Esophagus mucosa (tissue), 1 donor: ENCODE measurements around the gene LILRB2. TPM values are rescaled to one million over a fixed set of nuclear protein-coding genes. Genes with fewer than 3 reads are reported as not detected.
A peak's percentile ranks its signal among the peaks of the same experiment; 100 is the strongest.
"Not testable (repeated sequence)": the region's sequence is repeated elsewhere in the genome, so short reads cannot be mapped to it uniquely, and the experiment has no call there.

Experiments used
- ATAC-seq: fragments of 200-7000 bp; cut with Tn5 transposase; one replicate; pipeline ENCODE4 v1.9.1; 2020
- total RNA-seq: library from RNA; stranded (reverse); gene quantifications from one replicate; pipeline ENCODE4 v1.2.4, GENCODE V29; 2023
- donor health status: DM: yes; HTN: yes; CAD: no.

Gene LILRB2
- total RNA-seq, 1 donor from 2014 or later, result 0.84 TPM

DNA sequence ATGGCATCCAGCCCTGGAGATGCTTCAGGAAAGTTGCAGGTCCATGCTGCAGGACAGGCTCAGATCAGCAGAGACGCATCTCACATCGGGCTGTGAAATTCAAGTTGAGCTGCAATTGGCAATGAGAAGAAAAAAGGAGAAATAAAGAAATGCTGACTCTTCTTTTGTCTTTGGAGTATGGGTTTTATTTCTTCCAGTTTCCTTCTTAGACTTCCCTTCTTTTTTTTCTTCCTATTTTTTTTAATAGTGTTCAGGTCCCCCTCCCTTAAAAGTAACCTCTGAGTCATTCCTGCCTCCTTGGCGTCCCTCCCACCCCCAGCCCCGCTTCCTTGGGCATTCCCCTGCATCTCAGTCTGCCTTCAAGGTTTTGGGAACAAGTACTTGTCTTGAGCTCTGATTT, 9.3 kb downstream of the LILRB2 start:
- ATAC-seq, result not testable (repeated sequence)

DNA sequence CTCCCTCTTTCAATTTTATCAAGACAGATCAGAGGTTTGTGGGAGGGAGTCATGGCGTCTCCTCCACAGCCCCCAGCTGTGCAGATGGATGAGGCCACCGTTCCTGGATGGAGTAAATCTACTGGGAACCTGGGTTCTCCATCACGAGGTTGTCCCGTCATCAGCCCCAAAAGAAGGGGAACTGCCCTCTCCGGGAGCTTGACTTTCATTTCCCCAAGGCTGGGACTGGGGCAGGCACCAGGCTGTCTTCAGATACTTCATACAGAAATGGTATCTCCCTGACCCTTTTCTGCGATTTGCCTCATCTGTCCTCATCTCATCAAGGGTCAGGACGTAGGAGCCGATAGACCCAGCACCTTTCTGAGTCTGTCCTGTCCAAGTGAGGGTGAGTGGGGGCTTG, 9.8 kb downstream of the LILRB2 start:
- no peak for ATAC-seq

DNA sequence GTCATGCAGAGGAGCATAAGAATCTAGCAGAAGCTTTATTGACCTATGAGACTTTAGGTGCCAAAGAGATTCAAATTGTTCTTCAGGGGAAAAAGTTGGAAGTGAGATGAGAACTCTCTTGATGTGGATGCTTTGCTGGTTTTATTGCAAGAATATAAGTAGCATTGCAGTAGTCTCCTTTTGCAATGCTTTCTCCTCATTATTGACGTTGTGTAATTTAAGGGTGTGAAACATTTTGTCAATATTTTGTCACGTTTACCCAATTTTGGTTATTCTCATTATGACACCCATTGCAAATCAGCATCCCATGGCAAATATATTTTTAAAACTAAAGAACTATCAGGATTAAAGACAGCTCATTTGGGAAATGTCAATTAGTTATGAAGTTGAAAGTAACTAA, 12.0 kb downstream of the LILRB2 start:
- no peak for ATAC-seq

DNA sequence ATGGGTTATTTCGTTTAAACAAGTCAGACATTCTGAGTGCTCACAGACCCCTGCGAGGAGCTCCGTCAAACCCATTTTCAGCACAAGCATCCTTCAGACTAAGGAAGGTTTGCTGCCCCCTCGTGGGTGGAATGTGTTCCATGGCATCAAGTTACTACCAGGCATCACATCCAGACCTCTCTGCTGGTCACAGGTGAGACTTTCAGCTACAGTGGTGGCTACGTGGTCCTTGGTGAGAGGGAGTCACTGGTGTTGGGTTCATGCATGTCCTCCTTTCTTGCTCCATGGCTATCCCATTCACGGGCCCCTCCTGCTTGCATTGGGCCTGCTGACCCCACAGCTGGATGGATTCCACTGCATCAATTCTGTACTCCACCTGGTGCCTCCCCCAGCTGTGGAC, 14.8 kb downstream of the LILRB2 start:
- ATAC-seq, result peak; percentile 49

DNA sequence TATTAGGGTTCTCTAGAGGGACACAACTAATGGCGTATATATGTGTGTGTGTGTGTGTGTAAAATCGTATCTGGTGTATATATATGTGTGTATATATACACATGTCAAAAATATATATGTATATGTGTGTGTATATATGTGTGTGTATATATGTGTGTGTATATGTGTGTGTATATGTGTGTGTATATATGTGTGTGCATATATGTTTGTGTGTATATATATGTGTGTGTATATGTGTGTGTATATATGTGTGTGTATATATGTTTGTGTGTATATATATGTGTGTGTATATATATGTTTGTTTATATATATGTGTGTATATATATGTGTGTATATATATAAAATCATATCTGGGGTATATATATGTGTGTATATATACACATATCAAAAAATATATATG, 18.4 kb downstream of the LILRB2 start:
- no peak for ATAC-seq

DNA sequence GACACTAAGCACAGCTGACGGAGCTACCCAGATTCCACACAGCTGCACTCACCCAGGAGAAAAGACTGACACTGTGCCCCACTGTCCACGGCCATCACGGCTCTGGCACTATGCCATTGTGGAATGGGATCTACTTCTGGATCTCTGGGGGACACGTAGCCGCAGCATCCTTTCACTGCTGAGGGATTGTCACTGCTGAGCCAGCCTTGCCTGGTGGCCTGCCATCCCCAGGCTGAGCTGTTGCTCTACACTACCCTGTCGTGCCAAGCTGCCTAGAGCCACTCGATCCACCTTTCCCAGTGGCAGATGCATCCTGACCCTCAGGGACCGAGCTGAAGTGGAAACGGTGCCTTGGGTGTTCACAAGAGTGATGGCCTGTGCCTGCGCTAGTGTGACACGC, 18.8 kb downstream of the LILRB2 start:
- no peak for ATAC-seq

DNA sequence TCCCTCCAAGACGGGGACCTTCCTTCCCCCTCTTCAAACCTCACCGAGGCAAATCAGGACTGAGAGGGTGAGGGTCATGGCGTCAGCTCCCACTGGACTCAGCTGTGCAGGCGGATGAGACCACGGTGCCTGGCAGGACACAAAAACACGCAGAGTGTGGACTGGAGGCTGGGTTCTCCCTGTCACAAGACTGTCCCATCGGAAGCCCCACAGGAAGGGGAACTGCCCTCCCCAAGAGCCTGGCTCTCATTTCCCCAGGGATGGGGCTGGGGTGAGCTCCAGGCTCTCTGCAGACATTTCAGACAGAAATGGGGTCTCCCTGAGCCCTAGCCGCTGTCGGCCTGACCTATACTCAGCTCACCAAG, 23.8 kb downstream of the LILRB2 start, which contains the start of gene LILRB5:
Gene LILRB5 (minus strand): TSS at position 158 of the 365 bp plus-strand sequence. CDS start 80 bp downstream, at position 78.
- no peak for ATAC-seq

DNA sequence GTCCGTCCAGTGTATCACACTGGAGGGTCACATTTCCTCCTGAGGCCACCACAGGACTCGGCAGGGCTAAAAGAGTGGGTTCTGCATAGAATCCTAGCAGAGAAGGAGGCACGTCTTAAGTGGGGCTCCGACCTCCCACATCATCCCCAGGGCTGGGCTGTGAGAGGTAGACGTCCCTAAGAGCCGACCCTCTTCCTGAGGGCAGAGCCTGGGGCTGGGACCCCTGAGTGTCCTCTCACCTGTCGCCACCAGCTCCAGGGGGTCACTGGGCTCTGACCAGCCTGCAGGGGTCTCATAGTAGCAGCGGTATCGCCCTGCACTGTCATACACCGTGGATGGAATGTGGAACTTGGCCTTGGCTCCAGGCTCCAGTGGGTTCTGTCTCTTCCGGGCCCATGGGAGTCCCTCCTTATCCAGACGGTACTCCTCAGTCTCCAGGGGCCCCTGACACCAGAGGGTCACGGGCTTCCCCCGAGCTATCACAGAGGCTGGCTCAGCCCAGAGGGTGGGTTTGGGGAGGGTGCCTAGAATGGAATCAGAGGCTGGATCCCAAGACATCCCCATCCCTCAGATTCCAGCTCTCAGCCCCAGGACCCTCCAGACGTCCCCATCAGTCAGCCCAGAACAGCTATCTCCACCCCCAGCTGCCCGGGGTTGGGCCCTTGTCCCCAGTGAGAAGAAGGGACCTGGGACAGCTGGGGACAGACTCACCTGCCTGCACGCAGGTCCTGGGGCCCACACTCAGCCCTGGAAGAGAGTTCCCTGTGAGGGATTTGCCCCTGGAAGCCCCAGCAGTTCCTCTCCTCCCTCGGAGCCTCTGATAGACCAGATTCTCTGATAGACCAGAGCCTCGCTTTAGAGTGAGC, 24.4 kb downstream of the LILRB2 start:
- ATAC-seq, result no peak

DNA sequence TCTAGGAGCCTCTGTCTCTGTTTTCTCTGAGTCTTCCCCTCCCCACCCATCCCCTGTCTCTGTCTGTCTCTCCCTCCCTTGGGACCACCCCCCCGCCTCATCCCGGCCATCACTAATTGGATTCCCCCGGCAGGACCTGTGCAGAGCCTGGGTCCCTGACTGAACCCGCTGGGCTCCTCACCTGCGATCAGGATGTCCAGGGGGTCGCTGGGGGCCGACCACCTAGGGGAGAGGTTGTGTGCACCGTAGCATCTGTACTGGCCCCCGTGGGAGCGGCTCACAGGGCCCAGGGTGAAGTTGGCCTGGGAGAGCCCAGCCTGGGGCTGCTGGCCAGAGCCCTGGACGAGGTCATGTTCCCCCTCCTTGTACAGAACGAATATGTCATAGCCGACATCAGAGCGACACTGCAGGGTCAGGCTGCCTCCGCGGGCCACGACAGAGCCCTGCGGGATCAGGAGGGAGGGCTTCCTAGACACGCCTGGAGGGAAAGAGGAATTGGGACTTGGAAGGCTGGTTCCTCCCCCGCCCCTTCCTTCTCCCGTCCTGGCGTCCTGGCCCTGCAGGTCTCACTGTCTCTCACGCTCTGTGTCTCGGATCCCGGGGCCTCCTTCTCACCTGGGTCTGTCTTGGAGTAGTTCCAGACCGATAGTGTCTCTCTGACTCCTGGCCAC, 25.7 kb downstream of the LILRB2 start:
- ATAC-seq, result no peak

DNA sequence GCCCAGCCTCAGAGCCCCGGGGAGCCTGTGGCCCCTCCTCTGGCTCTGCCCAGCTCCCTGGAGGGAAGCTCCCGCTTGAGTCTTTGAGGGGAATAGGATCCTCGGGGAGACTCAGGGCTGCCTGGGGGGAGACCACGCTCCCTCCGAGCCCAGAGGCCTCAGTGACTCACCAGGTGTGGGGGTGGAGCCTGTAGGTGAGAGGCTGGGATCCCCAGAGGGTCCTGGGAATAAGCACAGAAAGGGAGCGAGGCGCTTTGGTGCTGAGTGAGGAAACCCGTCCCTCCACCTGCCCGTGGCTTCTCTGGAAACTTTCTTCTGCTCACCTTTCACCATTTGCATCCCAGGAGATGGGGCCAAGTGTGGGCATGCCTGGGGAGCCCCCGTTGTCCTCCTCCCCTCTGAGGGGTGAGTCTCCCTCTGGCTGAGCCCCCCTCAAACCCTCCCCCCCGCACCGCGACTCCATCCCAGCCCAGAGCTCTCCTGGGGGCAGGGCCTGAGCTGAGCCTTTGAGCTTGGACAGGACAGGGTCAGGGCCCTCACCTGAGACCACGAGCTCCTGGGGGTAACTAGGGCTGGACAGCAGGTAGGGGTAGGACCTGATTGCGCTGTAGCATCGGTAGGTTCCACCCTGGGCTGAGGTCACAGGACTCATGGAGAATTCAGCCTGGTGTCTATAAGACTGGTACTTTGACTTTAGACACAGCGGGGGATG, 26.6 kb downstream of the LILRB2 start:
- peak; percentile 11 for ATAC-seq

DNA sequence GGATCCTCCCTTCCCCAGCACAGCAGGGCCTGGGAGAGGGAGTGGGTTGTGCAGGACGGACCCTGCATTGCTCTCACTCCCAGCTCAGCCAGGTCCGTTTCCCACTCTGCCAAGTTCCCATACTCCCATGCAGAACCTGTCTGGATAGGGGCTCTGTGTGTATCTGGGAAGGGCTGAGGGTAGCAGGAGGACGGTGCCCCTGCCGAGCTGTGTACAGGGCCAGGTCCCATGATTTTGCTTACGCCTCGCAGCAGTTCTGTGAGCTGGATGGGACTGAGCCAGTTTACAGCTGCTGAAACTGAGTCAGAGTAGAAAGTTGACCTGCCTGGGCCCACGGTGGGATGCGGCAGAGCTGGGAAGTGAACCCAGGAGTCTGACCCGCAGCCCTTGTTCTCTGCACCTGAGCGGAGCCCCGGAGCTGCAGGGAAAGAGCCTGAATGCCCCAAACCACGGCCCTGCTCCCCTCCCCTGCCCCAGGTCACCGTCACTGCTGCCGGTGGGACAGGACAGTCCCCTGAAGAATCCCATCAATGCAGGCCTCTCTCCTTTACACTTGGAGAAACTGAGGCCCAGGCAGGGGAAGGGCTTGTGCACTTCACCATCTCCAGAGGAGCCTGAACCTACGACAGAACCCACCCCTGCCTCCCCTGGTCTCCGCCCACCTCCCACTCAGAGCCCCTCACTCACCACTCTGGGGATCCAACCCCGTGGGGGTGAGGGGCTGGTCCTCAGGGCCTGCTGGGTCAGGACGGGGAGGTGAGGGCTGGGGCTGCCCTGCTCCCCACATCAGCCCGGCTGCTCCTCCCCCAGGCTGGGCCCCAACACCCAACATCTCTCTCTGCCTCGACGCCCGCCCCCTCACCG, 27.3 kb downstream of the LILRB2 start:
- no peak for ATAC-seq

DNA sequence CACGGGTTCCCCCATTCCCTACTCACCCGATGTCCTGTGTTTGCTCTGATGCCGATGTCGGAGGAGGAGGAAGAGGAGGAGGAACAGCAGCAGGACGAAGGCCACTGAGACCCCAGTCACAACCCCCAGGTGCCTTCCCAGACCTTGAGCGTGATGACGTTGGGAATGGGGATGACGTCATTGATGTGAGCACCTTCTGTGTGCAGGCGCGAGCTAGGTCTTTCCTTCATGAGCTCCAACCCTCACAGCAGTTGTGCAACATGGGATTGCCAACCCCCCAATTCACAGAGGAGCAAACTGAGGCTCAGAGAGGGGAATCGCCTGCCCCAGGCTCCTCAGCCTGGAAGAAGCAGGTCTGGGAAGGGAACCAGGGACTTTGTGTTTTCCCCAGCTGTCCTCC, 28.1 kb downstream of the LILRB2 start:
- no peak for ATAC-seq

DNA sequence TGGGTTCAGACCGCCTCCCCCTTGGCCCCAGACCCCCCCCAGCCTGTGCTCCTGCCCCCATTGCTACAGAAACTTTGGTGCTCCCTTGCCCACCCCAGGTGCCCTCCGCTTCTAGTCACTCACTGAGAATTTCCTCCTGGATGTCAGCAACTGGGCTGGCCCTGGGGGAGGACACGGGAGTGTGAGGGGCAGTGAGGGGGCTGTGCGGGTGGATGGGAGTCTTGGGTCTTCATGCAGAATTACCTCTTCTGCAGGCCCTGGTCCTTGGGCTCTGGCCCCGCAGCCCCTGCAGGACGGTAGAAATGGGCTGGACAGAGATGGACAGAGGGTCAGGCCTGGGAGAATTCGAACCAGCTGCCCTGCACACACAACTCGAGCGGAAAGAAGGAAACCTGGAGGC, 28.7 kb downstream of the LILRB2 start:
- no peak for ATAC-seq

DNA sequence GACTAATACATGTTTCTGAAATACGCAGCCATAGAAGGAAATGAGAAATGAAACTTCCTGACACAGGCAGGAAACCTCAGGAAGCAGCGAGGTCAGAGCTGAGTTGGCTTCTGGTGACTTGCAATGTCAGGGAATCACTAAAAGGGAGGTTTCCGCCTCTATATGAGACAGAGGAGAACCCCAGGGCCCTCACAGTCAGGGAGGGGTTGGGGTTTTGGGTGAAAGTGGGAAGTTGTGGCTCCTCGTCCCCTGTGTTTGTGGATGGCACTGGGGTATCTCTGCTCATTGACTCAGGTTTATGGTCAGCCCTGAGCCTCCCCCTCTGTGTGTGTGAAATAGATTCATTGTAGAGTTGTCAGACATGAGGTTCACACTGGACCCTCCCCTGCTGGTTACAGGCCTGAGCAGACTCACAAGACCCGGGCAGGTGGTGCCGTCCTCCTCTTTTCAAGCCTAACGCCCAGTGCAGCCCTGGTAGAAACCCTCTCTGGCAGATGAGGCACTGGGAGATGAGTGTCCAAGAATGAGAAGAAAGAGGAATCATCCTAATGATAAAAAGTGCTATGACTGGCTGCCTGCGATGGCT, 32.8 kb downstream of the LILRB2 start:
- ATAC-seq, result peak; percentile 11

DNA sequence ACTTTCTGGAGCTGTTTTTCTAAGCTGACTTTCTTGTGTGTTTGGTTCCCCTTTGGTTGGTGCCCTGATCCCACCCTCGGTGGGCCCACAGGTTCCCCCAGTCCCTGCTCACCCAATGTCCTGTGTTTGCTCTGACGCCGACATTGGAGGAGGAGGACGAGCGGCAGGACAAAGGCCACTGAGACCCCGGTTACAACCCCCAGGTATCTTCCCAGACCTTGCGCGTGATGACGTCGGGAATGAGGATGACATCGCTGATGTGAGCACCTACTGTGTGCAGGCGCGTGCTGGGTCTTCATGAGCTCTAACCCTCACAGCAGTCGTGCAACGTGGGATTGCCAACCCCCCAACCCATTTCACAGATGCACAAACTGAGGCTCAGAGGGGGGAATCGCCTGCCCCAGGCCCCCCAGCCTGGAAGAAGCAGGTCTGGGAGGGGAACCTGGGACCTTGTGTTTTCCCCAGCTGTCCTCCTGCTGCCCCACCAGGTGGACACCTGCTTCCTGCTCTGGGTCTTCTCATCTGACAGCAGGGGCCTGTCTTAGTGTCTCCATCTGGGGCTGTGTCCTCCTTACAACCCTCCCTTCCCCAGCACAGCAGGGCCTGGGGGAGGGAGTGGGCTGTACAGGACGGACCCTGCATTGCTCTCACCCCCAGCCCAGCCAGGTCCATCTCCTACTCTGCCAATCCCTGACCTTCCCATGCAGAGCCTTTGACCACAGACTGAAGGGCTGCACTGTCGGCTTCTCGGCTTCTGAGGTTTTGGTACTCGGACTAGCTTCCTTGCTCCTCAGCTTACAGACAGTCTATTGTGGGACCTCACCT, 33.6 kb downstream of the LILRB2 start:
- no peak for ATAC-seq

DNA sequence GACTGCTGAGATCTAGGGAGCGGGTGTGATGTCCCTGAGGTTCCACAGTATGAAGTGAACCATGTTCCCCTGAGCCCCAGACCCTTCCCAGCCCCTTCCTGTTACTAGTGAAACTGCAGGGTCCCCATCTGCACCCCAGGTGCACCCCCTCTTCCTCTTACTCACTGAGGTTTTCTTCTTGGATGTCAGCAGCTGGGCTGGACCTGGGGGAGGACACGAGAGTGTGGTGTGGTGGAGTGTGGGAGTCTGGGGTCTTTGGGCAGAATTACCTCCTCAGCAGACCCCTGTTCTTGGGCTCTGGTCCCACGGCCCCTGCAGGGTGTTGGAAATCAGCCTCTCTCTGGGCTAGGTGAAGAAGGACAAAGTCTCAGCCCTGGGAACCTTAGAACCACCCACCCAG, 35.0 kb downstream of the LILRB2 start:
- no peak for ATAC-seq

DNA sequence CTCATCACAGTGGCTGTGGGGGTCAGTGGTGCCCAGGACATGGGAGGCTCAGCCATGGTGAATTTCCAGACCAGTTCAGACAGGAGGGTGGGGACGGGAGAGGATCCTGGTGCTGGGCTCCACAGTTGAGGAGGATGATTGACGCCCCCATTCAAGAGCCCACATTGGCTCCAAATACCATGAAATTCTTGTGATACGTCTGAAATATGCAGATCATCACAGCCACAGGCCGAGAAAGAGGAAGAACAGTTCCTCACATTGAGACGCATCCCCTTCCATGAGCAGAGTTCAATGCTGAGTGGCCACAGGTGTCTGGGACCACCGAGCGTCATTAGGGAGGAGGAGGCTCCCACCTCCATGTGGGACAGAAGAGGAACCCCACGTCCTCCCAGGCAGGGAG, 37.1 kb downstream of the LILRB2 start:
- not testable (repeated sequence) for ATAC-seq

DNA sequence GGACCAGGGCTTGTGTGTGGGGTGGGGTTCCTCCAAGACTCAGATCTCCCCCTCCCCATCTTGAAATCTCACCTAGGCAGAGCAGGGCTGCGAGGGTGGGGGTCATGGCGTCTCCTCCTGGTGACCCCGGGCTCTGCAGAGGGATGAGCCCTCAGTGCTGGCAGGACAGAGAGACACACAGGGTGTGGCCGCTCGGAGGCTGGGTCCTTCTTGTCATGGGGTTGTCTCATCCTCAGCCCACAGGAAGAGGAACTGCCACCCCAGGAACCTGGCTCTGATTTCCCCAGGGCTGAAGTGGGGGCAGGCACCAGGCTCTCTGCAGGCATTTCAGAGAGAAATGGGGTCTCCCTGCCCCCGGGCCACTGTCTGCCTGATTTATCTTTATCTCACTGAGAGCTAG, 38.3 kb downstream of the LILRB2 start, which contains the start of gene LILRA6:
Gene LILRA6 (minus strand): TSS at position 145 of the 400 bp plus-strand sequence.
- ATAC-seq, result not testable (repeated sequence)

DNA sequence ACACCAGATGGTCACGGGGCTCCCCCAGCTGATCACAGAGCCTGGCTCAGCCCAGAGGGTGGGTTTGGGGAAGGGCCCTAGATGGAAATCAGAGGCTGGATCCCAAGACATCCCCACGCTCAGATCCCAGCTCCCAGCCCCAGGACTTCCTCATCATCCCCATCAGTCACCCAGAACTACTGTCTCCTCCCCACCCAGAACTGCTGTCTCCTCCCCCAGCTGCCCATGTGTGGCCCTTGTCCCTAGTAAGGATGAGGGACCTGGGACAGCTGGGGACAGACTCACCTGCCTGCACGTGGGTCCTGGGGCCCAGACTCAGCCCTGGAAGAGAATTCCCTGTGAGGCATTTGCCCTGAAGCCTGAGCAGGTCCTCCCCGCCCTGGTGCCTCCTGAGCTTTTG, 38.7 kb downstream of the LILRB2 start:
- not testable (repeated sequence) for ATAC-seq

DNA sequence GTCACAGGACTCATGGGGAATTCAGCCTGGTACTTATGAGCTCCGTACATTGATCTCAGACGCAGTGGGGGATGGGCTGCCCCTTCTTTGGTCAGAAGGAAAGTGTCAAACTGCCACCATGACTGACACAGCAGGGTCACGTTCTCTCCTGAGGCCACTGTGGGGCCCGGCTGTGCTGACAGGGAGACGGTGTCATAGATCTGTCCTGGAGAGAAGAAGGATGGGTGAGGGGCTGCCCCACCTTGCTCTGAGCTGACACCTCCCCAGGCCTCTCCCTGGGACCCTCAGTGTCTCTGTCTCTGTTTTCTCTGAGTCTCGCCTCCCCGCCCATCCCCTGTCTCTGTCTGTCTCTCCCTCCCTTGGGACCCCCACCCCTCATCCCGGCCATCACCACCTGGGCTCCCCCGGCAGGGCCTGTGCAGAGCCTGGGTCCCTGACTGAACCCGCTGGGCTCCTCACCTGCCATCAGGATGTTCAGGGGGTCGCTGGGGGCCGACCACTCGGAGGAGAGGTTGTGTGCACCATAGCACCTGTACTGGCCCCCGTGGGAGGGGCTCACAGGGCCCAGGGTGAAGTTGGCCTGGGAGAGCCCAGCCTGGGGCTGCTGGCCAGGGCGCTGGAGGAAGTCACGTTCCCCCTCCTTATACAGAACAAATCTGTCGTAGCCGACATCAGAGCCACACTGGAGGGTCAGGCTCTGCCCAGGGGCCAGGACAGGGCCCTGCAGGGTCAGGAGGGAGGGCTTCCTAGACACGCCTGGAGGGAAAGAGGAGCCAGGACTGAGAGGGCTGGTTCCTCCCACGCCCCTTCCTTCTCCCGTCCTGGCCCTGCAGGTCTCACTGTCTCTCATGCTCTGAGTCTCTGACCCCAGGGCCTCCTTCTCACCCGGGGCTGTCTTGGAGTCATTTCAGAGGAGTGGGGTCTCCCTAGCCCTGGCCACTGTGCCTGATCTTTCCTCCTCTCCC, 40.3 kb downstream of the LILRB2 start:
- ATAC-seq, result not testable (repeated sequence)
